Breast epithelium (tissue), 4 donors: ENCODE data around the gene RHOG. TPM values are rescaled to one million over a fixed set of nuclear protein-coding genes. Genes with fewer than 3 reads are reported as not detected.
"Not testable (repeated sequence)": the region's sequence is repeated elsewhere in the genome, so short reads cannot be mapped to it uniquely, and the experiment has no call there.

Experiments used
- DNase-seq, 2 donors: peaks; one replicate each; pipeline ENCODE4 v3.0.0-alpha.2; 2019; ENCODE audit warnings: low spot score in 2 of 2
- H3K27ac ChIP-seq, 2 donors: fragments of 200-600 bp; sonication (generic) in 1 of 2; one replicate each; pipeline ENCODE4 v1.5.1; 2016 to 2019; ENCODE audit warnings: mild to moderate bottlenecking in 1 of 2
- H3K27me3 ChIP-seq, 2 donors: fragments of 200-600 bp; sonication (generic) in 1 of 2; one replicate each; pipeline versions ENCODE4 v1.5.1 to v1.6.0; 2017 to 2019; ENCODE audit warnings: control low read depth in 1 of 2, mild to moderate bottlenecking in 1 of 2
- H3K36me3 ChIP-seq: fragments of 200-600 bp; one replicate; pipeline ENCODE4 v1.5.1; 2019
- H3K4me1 ChIP-seq, 2 donors: fragments of 200-600 bp; sonication (generic); one replicate each; pipeline ENCODE4 v1.5.1; 2016 to 2019; ENCODE audit warnings: control low read depth in 1 of 2
- H3K4me3 ChIP-seq, 3 donors: fragments of 200-600 bp; sonication (generic); 1 replicate in 2 of 3; 2 replicates in 1 of 3; pipeline ENCODE4 v1.5.1; 2016 to 2019; ENCODE audit warnings: mild to moderate bottlenecking in 3 of 3, moderate library complexity in 2 of 3
- H3K9me3 ChIP-seq, 2 donors: fragments of 200-600 bp; sonication (generic) in 1 of 2; one replicate each; pipeline ENCODE4 v1.5.1; 2016 to 2019; ENCODE audit warnings: control low read depth in 1 of 2
- CTCF ChIP-seq, 3 donors: fragments of 450-650 bp; IDR thresholded peaks; one replicate each; pipeline ENCODE4 v1.5.1; 2016 to 2017; ENCODE audit warnings: antibody characterized with exemption in 3 of 3, mild to moderate bottlenecking in 3 of 3, moderate library complexity in 3 of 3
- POLR2A ChIP-seq: fragments of 450-650 bp; IDR thresholded peaks from one replicate; pipeline ENCODE4 v1.6.1; 2016; ENCODE audit warnings: antibody characterized with exemption, mild to moderate bottlenecking, moderate library complexity
- POLR2AphosphoS5 ChIP-seq, 3 donors: sonication (generic); formaldehyde crosslinking; IDR thresholded peaks; one replicate each; pipeline ENCODE4 v1.6.1; 2017; ENCODE audit warnings: antibody characterized with exemption in 3 of 3
- intact Hi-C: fragments of 100-400 bp; cut with DNase I; formaldehyde crosslinking; loops from one replicate; pipeline ENCODE4 v1.15.1; 2023; ENCODE audit warnings: low total_unique reads
- total RNA-seq, 3 donors: library from RNA; depleted of rRNA; stranded (reverse); fragments of >200 nt; gene quantifications; one replicate each; pipeline ENCODE4 v1.1.0, GENCODE V29; 2016

Gene RHOG
- total RNA-seq, 3 donors from 2014 or later, result 37.0 to 68.2 (median 37.0) TPM

- H3K9me3 ChIP-seq, result no peaks in the 10 kb centered on the region
These were observed 26.1 kb upstream of the RHOG start for GRCh38 chr11:3866836-3867208.

GRCh38 chr11:3866206-3866605 is 25.4 kb upstream of the RHOG start:
- Histone ChIP-seq H3K9me3 (no peaks in the 10 kb centered on the region), H3K4me1 (peaks cover 0 to 19% of the 10 kb centered on the region in 2 donors), H3K4me3 (no peak overlapping the region), H3K36me3 (no peaks in the 10 kb centered on the region), H3K27ac (peak overlapping the region in 1 of 2 donors; percentile 33), H3K27me3 (no peaks in the 10 kb centered on the region)
- no peak for DNase-seq
- intact Hi-C loops, result no loop called here
- TF ChIP-seq CTCF (IDR thresholded peaks at IDR 0.05) (no peak), POLR2A (no peak), POLR2AphosphoS5 (IDR thresholded peaks at IDR 0.05) (no peak)

More at GRCh38 chr11:3866836-3867208, 26.1 kb upstream of the RHOG start:
- H3K36me3 ChIP-seq, result no peaks in the 10 kb centered on the region
- no peak for DNase-seq
- no peak overlapping the region for H3K4me3 ChIP-seq
- no peak for TF ChIP-seq CTCF (IDR thresholded peaks at IDR 0.05)
- no peak for TF ChIP-seq POLR2AphosphoS5 (IDR thresholded peaks at IDR 0.05)
- TF ChIP-seq POLR2A, result no peak
- intact Hi-C loops, result no loop called here
- peaks cover 0 to 19% of the 10 kb centered on the region in 2 donors for H3K4me1 ChIP-seq
- H3K27ac ChIP-seq, result peak overlapping the region; percentile 57 to 62
- H3K27me3 ChIP-seq, result no peaks in the 10 kb centered on the region

GRCh38 chr11:3865388-3866193 is 24.8 kb upstream of the RHOG start:
- no peak for DNase-seq
- H3K27me3 ChIP-seq, result no peaks in the 10 kb centered on the region
- H3K36me3 ChIP-seq, result no peaks in the 10 kb centered on the region
- H3K4me1 ChIP-seq, result peaks cover 0 to 22% of the 10 kb centered on the region in 2 donors
- peak overlapping the region; percentile 33 to 62 for H3K27ac ChIP-seq
- TF ChIP-seq POLR2A (no peak), POLR2AphosphoS5 (IDR thresholded peaks at IDR 0.05) (no peak), CTCF (IDR thresholded peaks at IDR 0.05) (no peak)
- intact Hi-C loops, result no loop called here
- H3K9me3 ChIP-seq, result no peaks in the 10 kb centered on the region
- H3K4me3 ChIP-seq, result no peak overlapping the region

- H3K4me3 ChIP-seq, result no peak overlapping the region
- no peaks in the 10 kb centered on the region for H3K27me3 ChIP-seq
- H3K4me1 ChIP-seq, result peaks cover 0 to 31% of the 10 kb centered on the region in 2 donors
- H3K27ac ChIP-seq, result no peak overlapping the region
- no peaks in the 10 kb centered on the region for H3K9me3 ChIP-seq
- H3K36me3 ChIP-seq, result no peaks in the 10 kb centered on the region
- intact Hi-C loops, result no loop called here
- DNase-seq, result no peak
- TF ChIP-seq POLR2A, result no peak
- TF ChIP-seq POLR2AphosphoS5 (IDR thresholded peaks at IDR 0.05), result no peak
These were observed 20.9 kb upstream of the RHOG start for GRCh38 chr11:3861683-3862082.

GRCh38 chr11:3860898-3861393 is 20.2 kb upstream of the RHOG start:
- H3K9me3 ChIP-seq, H3K27me3 ChIP-seq, DNase-seq, H3K36me3 ChIP-seq, intact Hi-C loops, H3K27ac ChIP-seq: not testable (repeated sequence)
- H3K4me1 ChIP-seq, result peaks cover 0 to 28% of the 10 kb centered on the region in 2 donors
- peak overlapping the region in 1 of 3 donors; percentile 19 for H3K4me3 ChIP-seq

- no peak for DNase-seq
- peak overlapping the region in 1 of 3 donors; percentile 19 for H3K4me3 ChIP-seq
- H3K9me3 ChIP-seq, result no peaks in the 10 kb centered on the region
- no peak overlapping the region for H3K27ac ChIP-seq
- H3K36me3 ChIP-seq, result no peaks in the 10 kb centered on the region
- intact Hi-C loops, result no loop called here
- no peaks in the 10 kb centered on the region for H3K27me3 ChIP-seq
- peaks cover 0 to 26% of the 10 kb centered on the region in 2 donors for H3K4me1 ChIP-seq
- TF ChIP-seq CTCF (IDR thresholded peaks at IDR 0.05), result no peak
- TF ChIP-seq POLR2A, result no peak
- TF ChIP-seq POLR2AphosphoS5 (IDR thresholded peaks at IDR 0.05), result no peak
These were observed 19.6 kb upstream of the RHOG start for GRCh38 chr11:3860375-3860774.
